ENCODE results near the gene PRPF19.

Gene PRPF19

DNA sequence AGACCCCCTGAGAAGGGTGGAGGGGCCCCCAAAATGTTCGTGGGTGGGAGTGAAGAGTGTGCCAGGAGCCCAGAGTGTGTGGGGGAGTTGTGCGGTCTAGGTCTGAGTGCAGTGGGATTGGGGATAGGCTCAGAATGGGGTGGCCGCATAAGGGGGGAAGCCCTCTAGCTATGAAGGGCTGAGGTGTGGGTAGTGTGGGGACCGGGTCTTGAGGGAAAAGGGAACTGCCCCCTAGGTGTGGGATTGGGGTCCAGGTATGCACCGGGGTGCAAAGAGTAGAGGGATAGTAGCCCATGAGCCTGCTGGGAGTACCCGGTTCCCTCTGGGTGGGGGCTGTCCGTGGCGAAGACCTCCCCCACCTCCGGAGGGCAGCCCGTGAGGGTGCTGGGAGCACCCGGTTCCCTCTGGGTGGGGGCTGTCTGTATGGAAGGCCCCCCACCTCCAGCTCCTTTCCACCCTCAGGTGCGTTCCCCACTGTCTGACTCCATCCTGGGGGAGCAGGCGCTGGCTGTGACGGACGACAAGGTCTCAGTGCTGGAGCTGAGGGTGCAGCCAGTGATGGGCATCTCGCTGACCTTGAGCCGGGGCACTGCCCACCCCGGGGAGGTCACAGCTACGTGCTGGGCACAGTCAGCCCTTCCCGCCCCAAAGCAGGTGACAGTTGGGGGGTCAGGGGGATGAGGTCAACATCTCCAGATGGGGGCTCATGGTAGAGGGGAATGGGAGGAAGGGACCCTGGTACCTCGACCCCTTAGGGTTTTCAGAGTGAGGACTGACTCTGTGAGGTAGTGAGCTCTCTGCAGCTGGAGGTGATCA, 28.6 kb upstream of the PRPF19 start:
- H3K27ac Mint-ChIP-seq, result no peak overlapping the region
- no peaks in the 10 kb centered on the region for H3K9me3 Mint-ChIP-seq
- peaks cover 6% of the 10 kb centered on the region for H3K36me3 Mint-ChIP-seq (ENCODE audit: insufficient read depth)

DNA sequence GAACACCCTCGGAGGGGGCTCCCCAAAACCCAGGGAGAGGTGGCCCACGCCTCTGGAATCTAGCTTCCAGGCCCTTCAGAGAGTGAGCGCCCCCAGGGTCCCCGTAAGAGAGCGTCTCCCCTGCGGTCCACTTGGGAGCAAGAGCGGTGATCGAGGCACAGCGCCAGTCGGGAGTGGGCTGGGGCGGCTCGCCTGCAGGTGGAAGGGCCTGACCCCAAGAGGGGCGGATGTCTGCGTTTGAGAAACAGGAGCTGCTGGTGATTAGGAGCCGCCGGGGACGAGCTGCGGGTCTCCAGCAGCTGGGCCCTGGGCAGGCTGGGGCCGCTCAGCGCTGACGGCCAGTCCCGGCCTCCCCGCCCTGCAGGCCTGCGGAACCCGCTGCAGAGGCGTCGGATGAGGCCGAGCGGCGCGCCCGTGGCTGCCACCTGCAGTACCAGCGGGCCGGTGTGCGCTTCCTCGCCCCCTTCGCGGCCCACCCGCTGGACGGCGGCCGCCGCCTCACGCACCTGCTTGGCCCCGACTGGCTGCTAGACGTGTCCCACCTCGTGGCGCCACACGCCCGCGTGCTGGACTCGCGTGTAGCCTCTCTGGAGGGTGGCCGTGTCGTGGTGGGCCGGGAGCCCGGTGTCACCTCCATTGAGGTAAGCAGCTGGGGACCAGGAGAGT, 27.9 kb upstream of the PRPF19 start:
- peaks cover 6% of the 10 kb centered on the region for H3K36me3 Mint-ChIP-seq (ENCODE audit: insufficient read depth)
- H3K4me1 Mint-ChIP-seq (ENCODE audit: low read depth in 2 of 2), result no peaks in the 10 kb centered on the region
- peaks cover 27 to 56% of the 10 kb centered on the region in 2 donors for H3K27me3 Mint-ChIP-seq
- ATAC-seq (replicated peaks), result no peak
- H3K27ac Mint-ChIP-seq, result no peak overlapping the region
- H3K9me3 Mint-ChIP-seq, result no peaks in the 10 kb centered on the region
- DNase-seq, result no peak
- no peak overlapping the region for H3K4me3 Mint-ChIP-seq

More for the DNA sequence above, 28.6 kb upstream of the PRPF19 start:
- Mint-ChIP-seq H3K4me3 (no peak overlapping the region), H3K27me3 (peaks cover 27 to 48% of the 10 kb centered on the region in 2 donors), H3K4me1 (ENCODE audit: low read depth in 2 of 2) (no peaks in the 10 kb centered on the region)
- DNase-seq, result no peak
- no peak for ATAC-seq (replicated peaks)

- no peaks in the 10 kb centered on the region for H3K4me1 Mint-ChIP-seq (ENCODE audit: low read depth in 2 of 2)
- H3K36me3 Mint-ChIP-seq (ENCODE audit: insufficient read depth), result peaks cover 3% of the 10 kb centered on the region
- H3K9me3 Mint-ChIP-seq, result no peaks in the 10 kb centered on the region
- ATAC-seq (replicated peaks), result no peak
- H3K27ac Mint-ChIP-seq, result no peak overlapping the region
- DNase-seq, result no peak
- H3K27me3 Mint-ChIP-seq, result peaks cover 25 to 53% of the 10 kb centered on the region in 2 donors
- H3K4me3 Mint-ChIP-seq, result no peak overlapping the region
Measured at GRCh38 chr11:60933416-60934123, 27.2 kb upstream of the PRPF19 start.

GRCh38 chr11:60932605-60933356, 26.4 kb upstream of the PRPF19 start:
- H3K36me3 Mint-ChIP-seq (ENCODE audit: insufficient read depth), result peaks cover 3% of the 10 kb centered on the region
- H3K9me3 Mint-ChIP-seq, result no peaks in the 10 kb centered on the region
- no peak overlapping the region for H3K4me3 Mint-ChIP-seq
- H3K27me3 Mint-ChIP-seq, result peaks cover 17 to 47% of the 10 kb centered on the region in 2 donors
- no peak overlapping the region for H3K27ac Mint-ChIP-seq
- DNase-seq, result no peak
- ATAC-seq (replicated peaks), result no peak
- H3K4me1 Mint-ChIP-seq (ENCODE audit: low read depth in 2 of 2), result no peaks in the 10 kb centered on the region

DNA sequence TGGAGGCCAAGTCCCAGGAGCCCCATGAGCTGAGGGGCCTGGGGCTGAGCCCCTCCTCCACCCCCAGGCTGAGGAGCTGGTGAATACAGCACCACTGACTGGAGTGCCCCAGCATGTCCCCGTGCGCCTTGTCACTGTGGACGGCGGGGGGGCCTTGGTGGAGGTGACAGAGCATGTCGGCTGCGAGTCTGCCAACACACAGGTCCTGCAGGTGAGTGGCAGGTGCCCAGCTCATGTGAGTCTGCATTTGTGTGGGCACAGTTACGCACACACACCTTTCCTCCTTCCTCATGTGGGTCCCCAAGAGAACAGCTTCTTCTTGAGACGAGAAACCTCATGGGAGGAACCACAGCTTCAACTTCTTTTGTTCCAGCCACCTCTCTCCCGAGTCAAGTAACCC, 25.5 kb upstream of the PRPF19 start:
- no peak overlapping the region for H3K4me3 Mint-ChIP-seq
- ATAC-seq (replicated peaks), result peak; percentile 43
- H3K27ac Mint-ChIP-seq, result no peak overlapping the region

GRCh38 chr11:60930394-60930793, 24.0 kb upstream of the PRPF19 start:
- Mint-ChIP-seq H3K9me3 (no peaks in the 10 kb centered on the region), H3K36me3 (ENCODE audit: insufficient read depth) (peaks cover 6% of the 10 kb centered on the region), H3K4me1 (ENCODE audit: low read depth in 2 of 2) (peaks cover 0 to 1% of the 10 kb centered on the region in 2 donors), H3K27me3 (peaks cover 8 to 67% of the 10 kb centered on the region in 2 donors), H3K27ac (peak overlapping the region in 1 of 2 donors; percentile 53), H3K4me3 (no peak overlapping the region)
- ATAC-seq (replicated peaks), result no peak
- no peak for DNase-seq

More for the DNA sequence above, 25.5 kb upstream of the PRPF19 start:
- DNase-seq, result no peak
- Mint-ChIP-seq H3K9me3 (no peaks in the 10 kb centered on the region), H3K27me3 (peaks cover 9 to 52% of the 10 kb centered on the region in 2 donors), H3K36me3 (ENCODE audit: insufficient read depth) (peaks cover 6% of the 10 kb centered on the region), H3K4me1 (ENCODE audit: low read depth in 2 of 2) (no peaks in the 10 kb centered on the region)

- no peak for ATAC-seq (replicated peaks)
Measured at GRCh38 chr11:60929764-60930163, 23.4 kb upstream of the PRPF19 start.

DNA sequence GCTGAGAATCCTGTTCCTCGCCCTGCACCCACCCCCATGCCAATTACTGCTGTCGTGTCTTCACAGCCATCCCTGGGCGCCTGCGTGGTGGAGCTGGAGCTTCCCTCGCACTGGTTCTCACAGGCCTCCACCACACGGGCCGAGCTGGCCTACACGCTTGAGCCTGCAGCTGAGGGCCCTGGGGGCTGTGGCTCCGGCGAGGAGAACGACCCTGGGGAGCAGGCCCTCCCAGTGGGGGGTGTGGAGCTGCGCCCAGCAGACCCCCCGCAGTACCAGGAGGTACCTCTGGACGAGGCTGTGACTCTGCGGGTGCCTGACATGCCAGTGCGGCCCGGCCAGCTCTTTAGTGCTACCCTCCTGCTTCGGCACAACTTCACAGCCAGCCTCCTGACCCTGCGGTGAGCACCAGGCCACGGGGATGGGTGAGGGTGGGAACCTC, 22.2 kb upstream of the PRPF19 start:
- Mint-ChIP-seq H3K9me3 (no peaks in the 10 kb centered on the region), H3K36me3 (ENCODE audit: insufficient read depth) (peaks cover 3% of the 10 kb centered on the region), H3K27me3 (peaks cover 12 to 62% of the 10 kb centered on the region in 2 donors), H3K4me1 (ENCODE audit: low read depth in 2 of 2) (peaks cover 5 to 6% of the 10 kb centered on the region in 2 donors), H3K27ac (no peak overlapping the region), H3K4me3 (no peak overlapping the region)
- ATAC-seq (replicated peaks) (no peak), DNase-seq (no peak)

More at GRCh38 chr11:60929764-60930163, 23.4 kb upstream of the PRPF19 start:
- Mint-ChIP-seq H3K9me3 (no peaks in the 10 kb centered on the region), H3K27ac (no peak overlapping the region), H3K4me1 (ENCODE audit: low read depth in 2 of 2) (peaks cover 3 to 5% of the 10 kb centered on the region in 2 donors), H3K36me3 (ENCODE audit: insufficient read depth) (peaks cover 6% of the 10 kb centered on the region), H3K4me3 (no peak overlapping the region), H3K27me3 (peaks cover 12 to 67% of the 10 kb centered on the region in 2 donors)
- no peak for DNase-seq

- H3K9me3 Mint-ChIP-seq, result no peaks in the 10 kb centered on the region
- peaks cover 7 to 9% of the 10 kb centered on the region in 2 donors for H3K4me1 Mint-ChIP-seq (ENCODE audit: low read depth in 2 of 2)
- no peak for ATAC-seq (replicated peaks)
- H3K4me3 Mint-ChIP-seq, result no peak overlapping the region
- DNase-seq, result no peak
- H3K27me3 Mint-ChIP-seq, result peaks cover 12 to 72% of the 10 kb centered on the region in 2 donors
- H3K27ac Mint-ChIP-seq, result no peak overlapping the region
- H3K36me3 Mint-ChIP-seq (ENCODE audit: insufficient read depth), result peaks cover 3% of the 10 kb centered on the region
Measured at GRCh38 chr11:60927600-60927999, 21.2 kb upstream of the PRPF19 start.

GRCh38 chr11:60927061-60927592, 20.7 kb upstream of the PRPF19 start:
- no peak overlapping the region for H3K4me3 Mint-ChIP-seq
- no peaks in the 10 kb centered on the region for H3K9me3 Mint-ChIP-seq
- ATAC-seq (replicated peaks), result no peak
- no peak for DNase-seq
- H3K4me1 Mint-ChIP-seq (ENCODE audit: low read depth in 2 of 2), result peaks cover 11 to 13% of the 10 kb centered on the region in 2 donors
- no peak overlapping the region for H3K27ac Mint-ChIP-seq
- peaks cover 12 to 77% of the 10 kb centered on the region in 2 donors for H3K27me3 Mint-ChIP-seq
- peaks cover 5% of the 10 kb centered on the region for H3K36me3 Mint-ChIP-seq (ENCODE audit: insufficient read depth)

- no peak overlapping the region for H3K4me3 Mint-ChIP-seq
- H3K36me3 Mint-ChIP-seq (ENCODE audit: insufficient read depth), result peaks cover 8% of the 10 kb centered on the region
- H3K27ac Mint-ChIP-seq, result no peak overlapping the region
Measured at GRCh38 chr11:60926500-60926899, 20.1 kb upstream of the PRPF19 start.

DNA sequence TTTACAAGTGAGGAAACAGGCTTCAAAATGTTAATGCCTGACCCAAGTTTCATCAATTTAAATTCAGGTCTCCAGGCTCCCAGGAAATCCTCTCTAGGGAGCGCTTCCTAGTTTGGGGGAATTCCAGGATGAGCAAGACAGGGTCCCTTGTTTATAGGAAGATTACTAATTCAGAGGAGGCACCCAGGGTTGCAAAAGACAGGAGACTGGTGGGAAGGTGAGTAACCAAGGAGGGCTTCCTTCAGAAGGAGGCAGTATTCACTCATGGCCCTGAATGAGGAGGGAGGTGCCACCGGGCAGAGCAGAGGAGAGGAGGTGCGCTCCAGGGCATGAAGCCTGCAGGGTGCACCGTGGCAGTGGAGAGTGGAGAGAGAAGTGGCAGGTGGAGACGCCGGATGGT, 19.5 kb upstream of the PRPF19 start:
- Mint-ChIP-seq H3K4me1 (ENCODE audit: low read depth in 2 of 2) (peaks cover 11 to 13% of the 10 kb centered on the region in 2 donors), H3K27me3 (peaks cover 10 to 72% of the 10 kb centered on the region in 2 donors), H3K4me3 (peak overlapping the region in 1 of 2 donors; percentile 70), H3K9me3 (no peaks in the 10 kb centered on the region), H3K27ac (no peak overlapping the region), H3K36me3 (ENCODE audit: insufficient read depth) (peaks cover 13% of the 10 kb centered on the region)
- DNase-seq, result no peak
- ATAC-seq (replicated peaks), result no peak

More at GRCh38 chr11:60926500-60926899, 20.1 kb upstream of the PRPF19 start:
- Mint-ChIP-seq H3K27me3 (peaks cover 12 to 78% of the 10 kb centered on the region in 2 donors), H3K4me1 (ENCODE audit: low read depth in 2 of 2) (peaks cover 11 to 13% of the 10 kb centered on the region in 2 donors), H3K9me3 (no peaks in the 10 kb centered on the region)
- no peak for ATAC-seq (replicated peaks)
- DNase-seq, result no peak

Data from effector memory CD8-positive, alpha-beta T cell (primary cell).